SIG-M5 treated with dmso at 0.1 percent for 504 hours (cell line): ENCODE results near the gene GLG1.
"Not testable (repeated sequence)": the region's sequence is repeated elsewhere in the genome, so short reads cannot be mapped to it uniquely, and the experiment has no call there.

ENCODE experiments used
- DNase-seq: peaks from one replicate; lab custom pipeline; 2025; ENCODE audit not compliant: unreplicated experiment; lab: John Stamatoyannopoulos, UW

The GLG1 gene

DNA sequence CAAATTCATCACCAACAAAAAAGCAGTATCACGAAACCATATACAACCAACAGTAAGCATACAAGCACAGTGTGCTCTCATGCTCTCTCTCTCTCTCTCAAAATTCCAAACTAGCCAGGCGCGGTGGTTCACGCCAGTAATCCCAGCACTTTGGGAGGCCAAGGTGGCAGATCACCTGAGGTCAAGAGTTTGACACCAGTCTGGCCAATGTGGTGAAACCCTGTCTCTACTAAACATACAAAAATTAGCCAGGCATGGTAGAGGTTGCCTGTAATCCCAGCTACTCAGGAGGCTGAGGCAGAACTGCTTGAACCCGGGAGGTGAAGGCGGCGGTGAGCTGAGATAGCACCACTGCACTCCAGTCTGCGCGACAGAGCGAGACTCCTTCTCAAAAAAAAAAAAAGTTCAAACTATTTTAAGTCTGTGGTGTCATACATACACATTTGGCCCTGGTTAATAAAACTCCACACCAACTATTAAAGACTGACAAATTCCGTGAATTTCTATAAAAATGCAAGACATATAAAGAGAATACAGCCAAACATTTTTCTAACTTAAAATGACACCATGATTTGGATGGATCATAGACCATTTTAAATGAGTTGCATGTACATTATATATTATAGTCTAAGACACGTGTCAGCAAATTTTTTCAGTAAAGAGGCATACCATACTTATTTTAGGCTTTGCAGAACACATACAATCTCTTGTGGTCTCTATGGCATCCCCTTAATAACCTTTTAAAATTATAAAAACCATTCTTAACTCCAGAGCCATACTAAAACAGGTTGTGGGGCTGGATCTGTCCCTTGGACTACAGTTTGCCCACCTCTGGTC lies 30.9 kb downstream of the GLG1 start:
- no peak for DNase-seq

DNA sequence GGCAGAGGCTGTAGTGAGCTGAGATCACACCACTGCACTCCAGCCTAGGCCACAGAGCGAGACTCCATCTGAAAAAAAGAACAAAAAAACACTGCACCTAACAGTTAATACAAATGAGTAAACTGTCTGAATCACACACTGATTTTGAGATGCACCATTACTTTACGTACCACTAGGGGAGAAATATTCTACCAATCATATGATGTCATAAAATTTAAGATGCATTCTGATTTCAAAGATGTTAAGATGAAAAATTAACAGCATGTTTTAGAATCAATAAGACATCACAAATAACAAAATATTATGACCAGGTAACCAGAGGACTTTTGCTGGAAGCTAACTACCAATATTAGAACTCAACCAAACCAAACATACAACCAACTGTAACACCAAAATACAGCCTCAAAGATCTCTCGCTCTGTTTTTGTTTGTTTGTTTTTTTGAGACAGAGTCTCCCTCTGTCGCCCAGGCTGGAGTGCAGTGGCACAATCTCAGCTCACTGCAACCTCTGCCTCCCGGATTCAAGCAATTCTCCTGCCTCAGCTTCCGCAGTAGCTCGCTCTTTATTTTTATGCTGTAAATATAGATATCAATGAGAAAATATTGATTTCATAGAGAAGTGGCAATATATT lies 31.6 kb downstream of the GLG1 start:
- no peak for DNase-seq

DNA sequence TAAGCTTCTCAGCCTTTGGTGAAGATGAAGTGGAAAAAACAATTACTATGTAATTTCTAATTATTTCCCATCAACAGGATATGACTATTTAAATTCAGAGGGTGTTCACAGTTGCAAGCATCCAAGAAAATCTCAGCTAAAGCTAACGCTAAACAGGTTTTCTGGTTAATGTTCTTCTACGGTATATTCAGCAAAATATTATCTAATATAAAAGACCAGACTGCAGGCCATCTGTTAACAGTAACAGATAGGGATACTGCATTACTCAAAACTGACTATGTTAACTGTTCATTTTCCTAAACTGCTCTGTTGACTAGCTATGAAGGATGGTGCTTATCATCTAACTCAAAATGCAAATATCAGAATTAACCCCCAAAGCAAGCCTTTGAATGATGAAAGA lies 32.8 kb downstream of the GLG1 start:
- no peak for DNase-seq

DNA sequence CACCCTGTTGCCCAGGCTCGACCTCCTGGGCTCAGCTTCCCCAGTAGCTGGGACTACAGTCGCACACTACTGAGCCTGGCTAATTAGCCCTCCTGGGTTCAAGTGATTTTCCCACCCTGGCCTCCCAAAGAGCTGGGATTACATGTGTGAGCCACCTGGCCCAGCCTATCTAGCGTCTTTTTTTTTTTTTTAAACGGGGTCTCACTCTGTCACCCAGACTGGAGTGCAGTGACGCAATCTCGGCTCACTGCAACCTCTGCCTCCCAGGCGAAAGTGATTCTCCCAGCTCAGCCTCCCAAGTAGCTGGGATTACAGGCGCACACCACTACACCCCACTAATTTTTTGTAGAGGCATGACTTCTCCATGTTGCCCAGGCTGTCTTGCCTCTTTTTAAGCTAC lies 33.3 kb downstream of the GLG1 start:
- DNase-seq: no peak

DNA sequence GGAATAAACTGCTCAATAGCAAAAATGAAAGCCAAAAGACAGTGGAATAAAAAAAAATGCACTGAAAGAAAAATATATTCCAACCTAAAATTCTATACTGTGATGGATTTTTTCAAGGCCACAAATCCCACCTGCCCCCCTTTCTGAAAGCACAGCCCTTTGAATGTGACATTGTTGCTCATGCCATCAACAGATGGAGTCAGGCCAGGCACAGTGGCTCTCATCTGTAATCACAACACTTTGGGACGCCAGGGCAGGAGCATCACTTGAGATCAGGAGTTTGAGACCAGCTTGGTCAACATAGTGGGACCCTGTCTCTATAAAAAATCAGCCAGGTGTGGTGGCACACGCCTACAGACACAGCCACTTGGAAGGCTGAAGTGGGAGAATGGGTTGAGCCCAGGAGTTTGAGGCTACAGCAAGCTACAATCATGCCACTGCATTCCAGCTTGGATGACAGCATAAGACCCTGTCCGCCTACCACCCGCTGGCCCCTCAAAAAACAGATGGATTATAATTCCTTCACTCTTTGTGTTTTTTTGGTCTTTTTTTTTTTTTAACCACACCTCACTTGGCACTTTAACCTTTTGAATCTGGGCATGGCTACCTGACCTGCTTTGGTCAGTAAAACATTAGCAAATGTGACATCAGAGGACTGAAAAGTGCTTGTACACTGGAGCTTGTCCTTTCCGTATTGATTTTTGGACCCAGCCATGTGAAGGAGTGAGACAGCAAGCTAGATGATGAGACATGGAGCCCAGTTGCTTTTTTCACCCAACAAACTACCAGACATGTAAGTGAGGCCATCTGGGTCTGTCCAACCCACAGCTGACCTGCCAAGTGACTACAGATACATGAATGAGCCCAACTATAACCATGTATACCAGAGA lies 36.3 kb downstream of the GLG1 start:
- no peak for DNase-seq

DNA sequence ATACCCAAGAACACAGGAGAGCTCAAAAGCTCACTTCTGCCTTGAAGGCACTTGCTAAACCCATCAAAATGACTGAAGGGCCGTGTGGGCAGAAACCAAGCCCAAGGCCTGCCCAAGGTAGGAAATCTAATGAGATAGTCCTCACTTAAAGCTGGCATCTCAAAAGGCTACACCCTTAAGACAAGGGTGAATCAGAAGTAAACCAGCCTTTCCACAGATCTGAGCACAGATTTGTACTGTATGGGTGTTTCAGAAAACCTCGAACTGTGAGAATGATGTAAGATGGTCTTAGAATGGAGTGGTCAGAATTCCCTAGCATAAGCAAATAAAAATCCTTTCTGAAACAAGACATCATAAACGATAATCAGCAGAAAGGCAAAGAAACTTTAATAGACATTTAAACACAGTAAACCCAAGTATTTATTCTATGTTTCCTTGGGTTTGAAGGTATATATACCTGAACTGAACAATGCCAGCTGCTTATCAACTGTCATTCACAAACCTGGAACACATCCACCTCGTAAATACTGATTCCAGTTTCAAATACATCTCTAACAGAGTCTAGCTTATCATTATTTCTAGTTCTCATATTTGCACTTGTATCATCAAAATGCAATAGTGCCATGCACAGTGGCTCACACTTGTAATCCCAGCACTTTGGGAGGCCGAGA lies 37.8 kb downstream of the GLG1 start:
- DNase-seq: no peak

GRCh38 chr16:74567901-74568300 lies 39.0 kb downstream of the GLG1 start:
- DNase-seq: no peak

GRCh38 chr16:74565378-74565777 lies 41.5 kb downstream of the GLG1 start:
- no peak for DNase-seq

- DNase-seq: no peak
Measured at GRCh38 chr16:74564451-74564984, 42.4 kb downstream of the GLG1 start.

GRCh38 chr16:74563828-74564263 lies 43.1 kb downstream of the GLG1 start:
- peak; percentile 95 for DNase-seq

DNA sequence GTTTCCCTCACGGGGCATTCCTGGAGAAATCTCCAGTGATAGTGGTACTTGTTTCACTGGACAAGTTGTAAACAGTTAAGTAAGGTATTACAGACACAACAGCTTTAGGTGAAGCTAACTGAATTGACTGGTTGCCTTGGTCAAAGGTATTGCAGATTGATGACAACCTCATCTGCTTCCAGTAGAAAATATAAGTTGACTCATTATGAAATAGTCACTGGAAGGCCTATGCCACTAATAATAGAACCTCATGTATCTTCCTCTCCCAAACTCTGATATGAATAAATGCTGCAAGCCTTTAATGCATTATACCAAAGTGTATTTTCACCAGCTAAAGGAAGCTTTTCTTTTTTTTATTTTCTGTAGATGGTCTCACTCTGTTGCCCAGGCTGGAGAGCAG lies 44.8 kb downstream of the GLG1 start:
- no peak for DNase-seq

GRCh38 chr16:74561626-74562025 lies 45.3 kb downstream of the GLG1 start:
- DNase-seq: no peak

DNA sequence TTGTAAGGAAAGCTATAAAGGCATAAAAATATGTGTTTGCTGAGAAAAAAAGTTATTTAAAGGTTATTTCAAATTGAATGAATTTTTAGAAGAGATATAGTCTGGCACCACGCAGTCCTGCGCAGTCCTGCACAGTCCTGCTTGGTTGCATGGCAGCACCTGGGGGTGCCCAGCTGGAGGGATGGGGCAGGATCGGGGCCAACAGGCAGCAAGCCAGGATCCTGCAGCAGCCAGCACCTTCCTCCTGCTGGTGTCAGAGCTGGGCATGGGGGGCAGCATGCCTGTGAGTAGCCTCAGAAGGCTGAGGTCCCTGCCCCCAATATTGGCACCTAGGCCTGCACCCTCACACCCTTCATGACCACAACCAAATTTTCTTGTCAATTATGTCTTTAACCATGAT lies 46.0 kb downstream of the GLG1 start:
- no peak for DNase-seq

DNA sequence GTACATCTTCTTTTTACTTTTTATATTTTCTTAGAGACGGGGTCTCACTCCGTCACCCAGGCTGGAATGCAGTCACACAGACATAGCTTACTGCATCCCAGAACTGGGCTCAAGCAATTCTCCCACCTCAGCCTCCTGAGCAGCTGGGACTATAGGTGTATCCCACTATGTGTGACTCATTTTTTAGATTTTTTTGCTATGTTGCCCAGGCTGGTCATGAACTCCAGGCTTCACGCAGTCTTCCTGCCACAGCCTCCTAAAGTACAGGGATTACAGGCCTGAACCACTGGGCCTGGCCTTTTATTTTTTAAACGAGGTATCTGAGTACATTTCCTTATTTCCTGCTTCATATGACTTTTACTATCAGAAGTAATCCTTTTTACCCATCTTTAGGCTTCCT lies 48.0 kb downstream of the GLG1 start:
- DNase-seq: no peak

DNA sequence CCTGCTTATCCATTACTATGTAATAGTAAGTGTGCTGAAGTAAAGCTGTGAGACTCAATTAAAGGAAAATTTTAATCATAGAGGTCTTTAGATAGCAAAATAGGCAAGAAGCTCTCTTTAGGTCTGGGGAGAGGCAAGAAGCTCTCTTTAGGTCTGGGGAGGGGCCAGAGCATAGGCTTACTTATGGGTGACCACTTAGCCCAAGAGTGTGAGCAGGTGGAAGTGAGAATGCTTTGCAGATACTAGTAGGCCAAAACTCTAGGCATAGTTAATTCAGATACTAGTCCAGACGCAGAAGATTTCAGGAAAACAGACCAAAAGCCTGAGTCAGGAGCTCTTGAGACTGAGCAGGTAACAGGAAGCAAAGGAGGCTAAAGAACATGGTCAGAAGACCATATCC lies 49.6 kb downstream of the GLG1 start:
- DNase-seq: no peak

- DNase-seq: no peak
Measured at GRCh38 chr16:74556375-74556922, 50.5 kb downstream of the GLG1 start.

DNA sequence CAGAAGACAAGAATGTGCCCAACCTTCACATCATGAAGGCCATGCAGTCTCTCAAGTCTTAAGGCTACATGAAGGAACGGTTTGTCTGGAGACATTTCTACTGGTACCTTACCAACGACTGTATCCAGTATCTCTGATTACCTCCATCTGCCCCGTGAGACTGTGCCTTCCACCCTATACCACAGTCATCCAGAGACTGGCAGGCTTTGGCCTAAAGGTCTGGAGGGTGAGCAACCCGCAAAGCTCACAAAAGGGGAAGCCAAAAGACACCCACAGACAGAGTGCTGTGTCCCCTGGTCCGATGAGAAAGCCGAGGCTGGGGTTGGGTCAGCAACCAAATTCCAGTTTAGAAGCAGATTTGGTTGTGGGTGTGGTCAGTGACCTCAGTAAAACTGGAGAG lies 54.6 kb downstream of the GLG1 start:
- DNase-seq: not testable (repeated sequence)

DNA sequence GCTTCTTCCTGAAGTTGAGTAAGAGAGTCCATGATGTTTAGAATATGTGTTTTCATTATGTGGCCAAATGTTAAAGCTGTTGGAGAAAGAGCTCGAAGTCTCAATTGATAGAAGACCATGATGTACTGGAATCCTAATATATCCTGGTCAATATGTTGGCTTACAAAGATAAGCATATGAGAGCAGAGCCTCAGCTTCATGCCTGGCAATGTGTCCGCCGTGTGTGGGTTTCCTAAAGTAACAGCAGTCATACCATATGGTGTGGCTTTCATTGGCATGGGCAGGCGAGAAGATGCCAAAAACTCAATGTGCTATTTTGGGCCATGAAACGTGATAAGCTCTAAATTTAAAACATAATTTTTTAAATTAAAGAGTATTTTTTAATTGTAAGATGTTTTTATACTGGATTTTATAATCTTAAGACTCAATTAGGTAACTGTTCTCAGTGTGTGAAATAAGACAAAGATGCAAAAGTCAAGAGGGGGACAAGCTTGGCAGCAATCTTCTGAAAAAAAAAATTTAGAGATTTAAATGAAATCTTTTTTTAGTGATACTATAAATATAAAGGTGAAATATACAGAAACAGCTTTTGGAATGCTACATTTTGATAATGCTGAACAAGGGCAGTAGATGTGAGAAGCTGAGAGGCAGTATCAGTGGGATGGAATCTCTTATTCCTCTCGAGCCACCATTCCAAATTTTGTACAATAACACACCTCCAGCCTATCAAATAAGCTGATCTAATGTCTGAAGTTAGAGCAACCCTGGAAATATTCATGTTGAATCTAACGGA lies 56.5 kb downstream of the GLG1 start:
- DNase-seq: not testable (repeated sequence)

GRCh38 chr16:74546112-74546511 lies 60.8 kb downstream of the GLG1 start:
- DNase-seq: not testable (repeated sequence)
